Heart right ventricle (tissue), 16 donors: Measurements from ENCODE around the gene PUS10. TPM values are rescaled to one million over a fixed set of nuclear protein-coding genes. Genes with fewer than 3 reads are reported as not detected.

Source experiments
- ATAC-seq, 8 donors: fragments of 200-7000 bp; cut with Tn5 transposase; one replicate each; pipeline ENCODE4 v1.9.1; 2020; ENCODE audit warnings: mild to moderate bottlenecking in 8 of 8, moderate library complexity in 8 of 8, moderate number of reproducible peaks in 1 of 8
- DNase-seq, 2 donors: peaks; one replicate each; pipeline ENCODE4 v3.0.0-alpha.2; 2020
- H3K27ac ChIP-seq, 10 donors: fragments of 200-600 bp; sonication (generic) in 2 of 10; one replicate each; pipeline versions ENCODE4 v1.5.0 to v1.8.0; 2020 to 2022; ENCODE audit warnings: mild to moderate bottlenecking in 3 of 10
- H3K27me3 ChIP-seq, 7 donors: fragments of 200-600 bp; one replicate each; pipeline ENCODE4 v1.8.0; 2021 to 2022; ENCODE audit warnings: mild to moderate bottlenecking in 2 of 7
- H3K36me3 ChIP-seq, 9 donors: fragments of 200-600 bp; sonication (generic) in 1 of 9; one replicate each; pipeline versions ENCODE4 v1.5.0 to v1.8.0; 2020 to 2022; ENCODE audit warnings: mild to moderate bottlenecking in 2 of 9
- H3K4me1 ChIP-seq, 9 donors: fragments of 200-600 bp; sonication (generic) in 1 of 9; one replicate each; pipeline versions ENCODE4 v1.5.0 to v1.8.0; 2020 to 2022; ENCODE audit warnings: mild to moderate bottlenecking in 4 of 9
- H3K4me3 ChIP-seq, 10 donors: fragments of 200-600 bp; sonication (generic) in 2 of 10; one replicate each; pipeline versions ENCODE4 v1.5.0 to v1.8.0; 2020 to 2022; ENCODE audit warnings: mild to moderate bottlenecking in 7 of 10, moderate library complexity in 2 of 10
- H3K9me3 ChIP-seq, 11 donors: fragments of 200-600 bp in 10 of 11; sonication (generic) in 2 of 11; one replicate each; pipeline versions ENCODE4 v1.5.0 to v1.8.0; 2013 to 2022; ENCODE audit warnings: mild to moderate bottlenecking in 2 of 11, control low read depth in 1 of 11, moderate library complexity in 1 of 11
- WGBS, 2 donors: extraction: QIAGEN DNeasy Blood & Tissue Kit; methylation state at CpG; one replicate each; pipeline ENCODE4 v1.1.7; 2013; ENCODE audit warnings: inconsistent platforms in 1 of 2; 5-methylcytosine and 5-hydroxymethylcytosine counted together
- intact Hi-C, 10 donors: fragments of 100-400 bp; cut with DNase I; formaldehyde crosslinking; loops; one replicate each; pipeline versions ENCODE4 v1.11.1 to v1.14.2; 2022
- polyA plus RNA-seq, 2 donors: library from polyadenylated mRNA; stranded (reverse); fragments of 200-250 nt; gene quantifications; one replicate each; pipeline ENCODE4 v1.2.3, GENCODE V29; 2013
- total RNA-seq, 10 donors: library from RNA; stranded (reverse); fragmentation: NEBNext Ultra II Directional in 3 of 10; extraction: Animal tissue kit (Norgen Biotek cat#: 25700) in 3 of 10; gene quantifications; one replicate each; pipeline versions ENCODE4 v1.2.1 to v1.2.4, GENCODE V29; 2021 to 2023
- TF ChIP-seq, protein P1 (sequence below), 9 donors: fragments of 200-600 bp; sonication (generic) in 2 of 9; IDR thresholded peaks; one replicate each; pipeline versions ENCODE4 v1.5.0 to v1.8.0; 2021 to 2022; ENCODE audit warnings: antibody characterized with exemption in 9 of 9, mild to moderate bottlenecking in 5 of 9, moderate library complexity in 1 of 9
- donor health status: Arrhythmogenic right ventricular cardiomyopathy.
- donor health status: ischemic (EF 13 %, LVEDD 7.1; RV severe dilation, severe dysfunction).
- donor health status: healthy with polysubstance abuse.
- donor health status: DM: no; HTN: yes; CAD: no.
- donor health status: DM: no; HTN: no; CAD: no.
- donor health status: ischemic (EF 25% LVEDD 6.9; RV normal size, moderate dysfunction).
- donor health status: ischemic (EF 25% LVEDD 5.7; RV mildly dilated, moderate dysfunction).
- donor health status: healthy.
- donor health status: DM: yes; HTN: yes; CAD: no.
- donor health status: Ischemic cardiomyopathy.
- donor health status: ischemic (EF 35%, LVEDD 5.7; RV mildly dilated, moderate dysfunction).
- donor health status: nonischemic (EF 11% LVEDD 7.7; RV severe dilation, severe dysfunction).
- donor health status: DM: yes; HTN: yes; CAD: no.
- donor health status: PGD.
- donor health status: ischemic (EF 29% LVEDD 5.4; RV normal size, mild dysfunction).
- donor health status: nonischemic (EF 23%, LVEDD 6.1; RV moderate dilation, normal function).

Gene PUS10
- total and polyA plus RNA-seq, 12 donors: 1.5 to 5.5 (median 4.4) TPM

DNA sequence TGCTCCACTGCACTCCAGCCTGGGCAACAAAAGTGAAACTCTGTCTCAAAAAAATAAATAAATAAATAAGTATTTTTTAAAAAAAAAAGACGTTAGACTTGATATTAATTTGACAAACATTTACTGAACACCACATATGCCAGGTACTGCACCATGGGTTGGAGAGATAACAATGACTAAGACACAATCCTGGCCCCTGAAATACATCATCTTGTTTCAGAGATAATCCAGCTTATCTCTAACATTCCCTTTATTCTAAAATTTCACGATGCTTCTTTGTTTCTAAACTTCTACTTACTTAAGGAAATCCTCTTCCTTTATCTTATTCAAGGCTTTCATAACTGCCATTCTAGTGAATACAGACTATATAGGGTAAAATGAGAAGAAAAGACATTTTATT, 55.5 kb downstream of the PUS10 start:
- peaks cover 0 to 10% (median 0%) of the 10 kb centered on the region in 9 donors for H3K4me1 ChIP-seq
- TF ChIP-seq, protein P1, sequence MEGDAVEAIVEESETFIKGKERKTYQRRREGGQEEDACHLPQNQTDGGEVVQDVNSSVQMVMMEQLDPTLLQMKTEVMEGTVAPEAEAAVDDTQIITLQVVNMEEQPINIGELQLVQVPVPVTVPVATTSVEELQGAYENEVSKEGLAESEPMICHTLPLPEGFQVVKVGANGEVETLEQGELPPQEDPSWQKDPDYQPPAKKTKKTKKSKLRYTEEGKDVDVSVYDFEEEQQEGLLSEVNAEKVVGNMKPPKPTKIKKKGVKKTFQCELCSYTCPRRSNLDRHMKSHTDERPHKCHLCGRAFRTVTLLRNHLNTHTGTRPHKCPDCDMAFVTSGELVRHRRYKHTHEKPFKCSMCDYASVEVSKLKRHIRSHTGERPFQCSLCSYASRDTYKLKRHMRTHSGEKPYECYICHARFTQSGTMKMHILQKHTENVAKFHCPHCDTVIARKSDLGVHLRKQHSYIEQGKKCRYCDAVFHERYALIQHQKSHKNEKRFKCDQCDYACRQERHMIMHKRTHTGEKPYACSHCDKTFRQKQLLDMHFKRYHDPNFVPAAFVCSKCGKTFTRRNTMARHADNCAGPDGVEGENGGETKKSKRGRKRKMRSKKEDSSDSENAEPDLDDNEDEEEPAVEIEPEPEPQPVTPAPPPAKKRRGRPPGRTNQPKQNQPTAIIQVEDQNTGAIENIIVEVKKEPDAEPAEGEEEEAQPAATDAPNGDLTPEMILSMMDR (IDR thresholded peaks at IDR 0.05): no peak
- DNase-seq: no peak
- H3K27ac ChIP-seq: no peak overlapping the region
- peaks cover 0 to 24% (median 0%) of the 10 kb centered on the region in 9 donors for H3K36me3 ChIP-seq
- no peaks in the 10 kb centered on the region for H3K27me3 ChIP-seq
- H3K4me3 ChIP-seq: no peak overlapping the region
- WGBS, 2 donors: 67 to 71% methylated on average over 2 of the region's 2 CpGs
- intact Hi-C loops: no loop called here
- ATAC-seq: no peak
- H3K9me3 ChIP-seq: no peaks in the 10 kb centered on the region

DNA sequence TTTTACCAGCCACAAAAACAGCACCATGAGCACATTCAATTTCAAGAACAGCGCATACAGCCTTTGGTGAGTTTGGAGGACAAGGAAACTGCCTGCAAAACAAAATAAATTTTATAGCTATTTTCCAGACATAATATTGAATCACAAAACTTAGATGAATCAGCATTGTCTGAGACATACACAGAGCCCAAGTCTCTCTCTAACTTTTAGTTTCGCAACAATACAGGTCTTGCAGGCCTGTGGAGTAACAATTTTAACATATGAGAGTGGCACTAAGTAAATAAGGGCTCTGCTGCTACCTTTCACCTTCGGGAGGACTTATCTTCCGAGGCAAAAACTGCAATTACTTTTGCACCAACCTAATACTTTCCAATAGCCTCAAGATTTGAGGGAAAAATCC, 56.6 kb downstream of the PUS10 start:
- DNase-seq (no peak), ATAC-seq (no peak)
- Histone ChIP-seq H3K27me3 (no peaks in the 10 kb centered on the region), H3K4me3 (no peak overlapping the region), H3K36me3 (peaks cover 0 to 25% (median 0%) of the 10 kb centered on the region in 9 donors), H3K4me1 (peaks cover 0 to 4% (median 0%) of the 10 kb centered on the region in 9 donors), H3K9me3 (no peaks in the 10 kb centered on the region), H3K27ac (no peak overlapping the region)
- intact Hi-C loops: no loop called here
- TF ChIP-seq, protein P1 (IDR thresholded peaks at IDR 0.05): no peak
- WGBS, 2 donors: 93 to 94% methylated on average over 4 of the region's 4 CpGs

DNA sequence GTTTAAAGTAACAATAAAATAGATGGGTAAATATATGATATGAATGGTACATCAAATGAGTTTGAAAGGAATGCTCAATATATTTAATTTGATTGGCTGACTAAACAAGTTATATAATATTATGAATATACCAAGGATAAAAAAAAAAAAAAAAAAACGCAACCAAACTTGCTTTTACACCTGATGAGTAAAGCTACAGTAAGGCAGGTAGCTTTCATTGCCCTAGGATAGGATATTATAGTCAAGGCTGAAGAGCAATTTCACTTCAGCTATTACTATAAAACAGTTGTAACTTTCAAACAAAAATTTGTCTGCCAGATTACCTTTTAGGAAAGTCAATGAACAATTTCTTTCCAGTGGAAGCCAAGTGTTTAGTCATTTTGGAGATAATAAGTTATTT, 57.3 kb downstream of the PUS10 start:
- Histone ChIP-seq H3K27me3 (no peaks in the 10 kb centered on the region), H3K4me3 (no peak overlapping the region), H3K36me3 (peaks cover 0 to 25% (median 0%) of the 10 kb centered on the region in 9 donors), H3K9me3 (no peaks in the 10 kb centered on the region), H3K27ac (no peak overlapping the region), H3K4me1 (peaks cover 0 to 2% (median 0%) of the 10 kb centered on the region in 9 donors)
- intact Hi-C loops: no loop called here
- no peak for DNase-seq
- TF ChIP-seq, protein P1 (IDR thresholded peaks at IDR 0.05): no peak
- no peak for ATAC-seq
- 100% methylated on average over 1 of the region's 1 CpG for WGBS, 2 donors

DNA sequence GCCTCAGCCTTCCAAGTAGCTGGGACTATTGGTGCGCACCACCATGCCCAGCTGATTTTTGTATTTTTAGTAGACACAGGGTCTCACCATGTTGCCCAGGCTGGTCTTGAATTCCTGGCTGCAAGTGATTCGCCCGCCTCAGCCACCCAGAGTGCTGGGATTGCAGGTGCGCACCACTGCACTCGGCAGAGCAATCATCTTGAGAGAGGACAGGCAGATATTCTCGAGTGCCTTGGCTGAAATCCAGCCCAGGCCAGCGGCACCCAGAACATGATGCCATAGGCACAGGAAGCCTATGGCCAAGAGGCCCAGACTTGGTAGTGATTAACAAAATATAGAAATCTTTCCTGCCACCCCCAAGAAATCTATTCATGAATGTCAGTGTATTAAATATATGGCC, 58.6 kb downstream of the PUS10 start:
- ATAC-seq: no peak
- TF ChIP-seq, protein P1 (IDR thresholded peaks at IDR 0.05): no peak

More for the DNA sequence above, 58.6 kb downstream of the PUS10 start:
- no peaks in the 10 kb centered on the region for H3K9me3 ChIP-seq
- peaks cover 0 to 30% (median 3%) of the 10 kb centered on the region in 9 donors for H3K36me3 ChIP-seq
- H3K27me3 ChIP-seq: no peaks in the 10 kb centered on the region
- intact Hi-C loops: no loop called here
- H3K4me1 ChIP-seq: no peaks in the 10 kb centered on the region
- WGBS, 2 donors: 74 to 79% methylated on average over 7 of the region's 7 CpGs
- no peak for DNase-seq
- no peak overlapping the region for H3K27ac ChIP-seq
- no peak overlapping the region for H3K4me3 ChIP-seq
